ENCODE measurements around the gene RFT1. TPM values are rescaled to one million over a fixed set of nuclear protein-coding genes. Genes with fewer than 3 reads are reported as not detected.

Gene RFT1
- total RNA-seq, 1 experiment from 2014 or later = 7.3 TPM

DNA sequence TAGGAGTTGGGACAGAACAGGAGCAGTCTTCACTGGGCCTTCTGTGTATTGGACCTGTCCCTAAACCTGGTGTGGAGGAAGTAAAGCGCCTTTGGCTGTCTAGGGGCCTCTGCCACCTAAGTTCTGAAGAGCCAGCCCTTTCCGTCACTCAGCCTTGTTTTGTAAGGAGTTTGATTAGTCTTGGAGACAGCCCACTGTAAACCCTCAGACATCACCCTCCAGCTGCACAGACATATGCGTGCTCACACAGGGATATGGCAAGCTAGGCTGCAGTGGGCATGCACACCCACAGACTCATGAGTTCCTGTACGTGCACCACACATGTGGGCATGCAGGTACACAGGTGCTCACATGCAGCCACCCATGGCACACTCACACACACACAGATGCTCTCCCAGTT lies 36.0 kb upstream of the RFT1 start:
- DNase-seq (ENCODE audit: low read depth) = no peak
- in situ Hi-C loops (cut with HindIII; ENCODE audit: low pct_unique_long_range_greater_than_20kb, low sequenced_read_pairs) = no loop called here

DNA sequence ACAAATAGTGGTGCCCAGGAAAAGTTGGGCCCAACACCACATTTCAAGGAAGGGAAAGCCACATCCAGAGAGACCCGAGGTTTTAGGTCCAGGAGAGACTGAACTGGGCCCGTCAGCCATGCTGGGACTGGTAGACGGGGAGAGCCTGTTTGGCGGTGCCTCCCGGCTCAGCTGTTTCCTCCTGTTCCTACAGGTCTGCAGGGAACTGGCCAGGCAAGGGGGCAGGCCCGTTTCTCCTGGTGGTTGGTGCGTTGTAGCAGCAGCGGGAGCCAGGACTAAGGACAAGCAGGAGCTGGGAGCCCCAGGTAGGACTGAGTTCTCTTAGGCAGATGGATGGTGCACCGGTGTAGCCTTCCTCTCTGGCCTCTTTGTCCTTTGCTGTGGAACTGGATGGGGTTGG lies 34.7 kb upstream of the RFT1 start:
- in situ Hi-C loops (cut with HindIII; ENCODE audit: low pct_unique_long_range_greater_than_20kb, low sequenced_read_pairs) = no loop called here
- DNase-seq (ENCODE audit: low read depth) = no peak

DNA sequence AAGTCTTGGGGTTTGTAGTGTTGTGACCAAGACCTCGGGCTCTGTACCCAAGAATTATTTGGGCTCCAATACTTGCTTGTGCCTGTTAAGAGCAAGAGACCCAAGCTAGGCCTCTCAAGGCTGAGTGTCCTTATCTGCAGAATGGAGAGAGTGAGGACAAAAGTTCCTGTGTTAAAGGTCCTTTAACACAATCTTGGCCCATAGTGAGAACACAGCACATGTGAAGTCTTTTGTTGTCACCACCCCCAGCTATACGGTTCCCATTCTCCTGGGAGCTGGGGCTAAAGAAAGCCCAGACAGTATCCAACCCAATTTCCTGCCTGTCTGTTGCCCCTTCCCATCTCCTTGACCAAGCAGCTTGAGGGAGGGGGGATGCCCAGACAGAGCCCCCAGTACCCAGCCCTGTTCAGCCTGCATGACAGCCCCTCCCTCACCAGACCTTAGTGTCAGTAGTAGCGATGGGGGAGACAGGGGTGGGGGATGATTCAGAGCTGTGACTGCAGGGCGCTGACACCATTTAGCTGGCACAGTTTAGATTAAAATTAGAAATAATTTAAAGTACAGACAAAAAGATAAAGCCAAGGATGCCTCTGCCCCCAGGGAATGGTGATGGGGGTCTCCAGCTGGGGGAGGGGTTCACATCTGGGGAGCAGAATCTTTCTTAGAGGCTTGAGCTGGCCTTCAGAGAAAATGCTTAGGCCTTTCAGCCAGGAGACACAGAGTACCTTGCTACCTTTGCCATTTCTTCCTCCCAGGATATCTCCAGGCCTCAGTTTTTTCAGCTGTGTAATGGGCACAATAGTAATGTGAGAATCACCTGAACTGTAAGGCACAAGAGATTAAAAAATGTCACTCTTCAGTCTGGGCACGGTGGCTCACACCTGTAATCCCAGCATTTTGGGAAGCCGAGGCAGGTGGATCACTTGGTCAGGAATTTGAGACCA lies 33.5 kb upstream of the RFT1 start:
- in situ Hi-C loops (cut with HindIII; ENCODE audit: low pct_unique_long_range_greater_than_20kb, low sequenced_read_pairs) = no loop called here
- DNase-seq (ENCODE audit: low read depth) = no peak

DNA sequence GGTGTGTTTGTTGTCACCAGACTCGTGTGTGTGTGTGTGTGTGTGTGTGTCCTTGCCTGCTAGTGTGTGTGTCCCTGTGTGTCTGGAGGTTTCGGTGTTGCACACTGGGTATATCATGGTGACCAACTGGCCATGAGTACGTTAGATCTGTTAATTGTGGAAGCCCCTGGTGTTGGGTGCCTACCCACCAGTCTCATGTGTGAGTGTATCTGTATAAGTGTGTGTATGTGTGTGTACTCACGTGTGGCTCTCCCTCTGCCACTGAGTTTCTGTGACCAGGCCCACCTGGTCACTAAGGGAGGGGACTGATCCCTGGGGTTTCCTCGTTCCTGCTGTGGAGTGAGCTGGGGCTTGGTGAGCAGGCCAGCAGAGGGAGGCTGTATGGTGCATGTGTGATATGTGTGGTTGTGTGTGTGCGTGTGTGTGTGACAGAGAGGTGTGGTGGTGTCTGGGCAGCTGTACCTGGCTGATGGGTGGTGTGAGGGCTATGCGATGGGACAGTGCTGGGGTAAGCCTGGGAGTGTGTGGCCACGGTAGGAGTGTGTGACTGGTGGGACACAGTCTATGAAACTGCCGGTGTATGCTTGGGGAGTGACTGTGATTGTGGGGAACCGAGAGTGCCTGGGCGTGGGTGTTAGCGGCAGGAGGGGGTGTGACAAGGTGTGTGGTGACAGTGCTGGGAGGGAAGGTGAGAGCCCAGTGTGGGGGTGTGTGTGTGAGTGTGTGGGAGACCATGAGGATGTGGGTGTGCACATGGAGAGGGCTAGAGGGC lies 32.6 kb upstream of the RFT1 start:
- DNase-seq (ENCODE audit: low read depth) = no peak
- in situ Hi-C loops (cut with HindIII; ENCODE audit: low pct_unique_long_range_greater_than_20kb, low sequenced_read_pairs) = no loop called here

DNA sequence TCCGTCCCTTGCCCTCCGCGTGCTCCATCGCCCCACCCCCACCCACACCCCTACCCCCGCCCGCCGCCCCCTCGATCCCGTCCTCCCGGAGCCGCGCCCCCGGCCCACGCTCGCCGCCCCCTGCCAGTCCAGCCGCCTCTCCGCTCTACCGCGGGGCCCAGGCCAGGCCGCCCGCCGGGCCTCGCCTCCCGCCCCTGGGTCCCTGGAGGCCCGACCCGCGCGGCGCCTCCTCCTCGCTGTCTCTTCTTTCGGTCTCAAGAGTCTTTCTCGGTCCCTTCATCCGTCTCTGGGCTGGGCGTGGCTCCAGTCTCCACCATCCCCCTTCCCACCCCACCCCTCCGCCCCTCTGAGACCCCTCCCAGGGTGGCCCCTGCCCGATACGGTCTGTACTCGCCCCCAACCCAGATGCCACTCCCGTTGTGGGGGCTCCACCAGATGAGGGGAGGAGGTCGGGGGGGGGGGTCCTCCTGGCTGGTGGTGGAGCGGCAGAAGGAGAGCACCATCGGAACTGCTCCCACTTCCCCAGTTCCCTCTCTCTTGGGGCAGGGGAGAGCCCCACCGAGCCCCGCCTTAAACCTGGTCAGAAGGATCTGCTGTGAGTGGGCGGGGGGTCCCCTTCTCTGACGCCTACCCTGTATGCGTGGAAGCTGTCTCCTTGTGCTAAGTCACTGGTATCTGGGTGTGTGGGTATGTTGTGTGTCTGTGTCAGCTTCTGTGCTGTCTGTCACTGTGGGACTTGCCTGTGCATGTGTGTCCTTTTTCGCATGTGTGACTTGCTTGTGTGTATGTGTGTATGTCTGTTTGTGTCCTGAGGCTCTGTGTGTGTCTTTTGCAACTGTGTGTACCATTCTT lies 31.8 kb upstream of the RFT1 start:
- in situ Hi-C loops (cut with HindIII; ENCODE audit: low pct_unique_long_range_greater_than_20kb, low sequenced_read_pairs) = no loop called here
- DNase-seq (ENCODE audit: low read depth) = no peak

GRCh38 chr3:53161450-53161819 lies 31.2 kb upstream of the RFT1 start:
- in situ Hi-C loops (cut with HindIII; ENCODE audit: low pct_unique_long_range_greater_than_20kb, low sequenced_read_pairs) = no loop called here
- DNase-seq (ENCODE audit: low read depth) = no peak

- DNase-seq (ENCODE audit: low read depth) = peak; percentile 60
- in situ Hi-C loops (cut with HindIII; ENCODE audit: low pct_unique_long_range_greater_than_20kb, low sequenced_read_pairs) = no loop called here
Observed at GRCh38 chr3:53160660-53161449, 30.6 kb upstream of the RFT1 start, which contains the start of gene PRKCD. TSS of gene PRKCD (plus strand) at chr3:53161209. CDS start at chr3:53178423, 17,214 bp downstream.

- in situ Hi-C loops (cut with HindIII; ENCODE audit: low pct_unique_long_range_greater_than_20kb, low sequenced_read_pairs) = no loop called here
Observed at GRCh38 chr3:53160061-53160659, 29.9 kb upstream of the RFT1 start.

GRCh38 chr3:53159156-53160060 lies 29.2 kb upstream of the RFT1 start:
- in situ Hi-C loops (cut with HindIII; ENCODE audit: low pct_unique_long_range_greater_than_20kb, low sequenced_read_pairs) = no loop called here
- peak; percentile 66 for DNase-seq (ENCODE audit: low read depth)

More at GRCh38 chr3:53160061-53160659, 29.9 kb upstream of the RFT1 start:
- DNase-seq (ENCODE audit: low read depth) = no peak

DNA sequence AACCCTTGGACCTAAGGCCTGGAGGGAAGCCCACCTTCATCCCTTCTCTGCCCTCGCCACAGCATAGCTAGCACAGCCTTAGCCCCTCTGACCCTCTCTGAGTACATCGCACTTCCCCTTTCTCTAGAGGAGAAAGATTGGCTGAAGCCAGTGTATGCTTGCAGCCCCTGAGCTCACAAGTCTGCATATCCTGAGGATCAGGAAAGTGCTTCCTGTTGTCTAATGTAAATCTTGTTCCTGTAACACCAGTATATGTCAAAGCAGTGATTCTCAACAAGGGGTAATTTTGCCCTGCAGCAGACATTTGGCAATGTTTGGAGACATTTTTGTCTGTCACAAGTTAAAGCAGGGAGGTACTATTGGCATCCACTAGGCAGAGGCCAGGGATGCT lies 28.5 kb upstream of the RFT1 start:
- DNase-seq (ENCODE audit: low read depth) = no peak
- in situ Hi-C loops (cut with HindIII; ENCODE audit: low pct_unique_long_range_greater_than_20kb, low sequenced_read_pairs) = no loop called here

DNA sequence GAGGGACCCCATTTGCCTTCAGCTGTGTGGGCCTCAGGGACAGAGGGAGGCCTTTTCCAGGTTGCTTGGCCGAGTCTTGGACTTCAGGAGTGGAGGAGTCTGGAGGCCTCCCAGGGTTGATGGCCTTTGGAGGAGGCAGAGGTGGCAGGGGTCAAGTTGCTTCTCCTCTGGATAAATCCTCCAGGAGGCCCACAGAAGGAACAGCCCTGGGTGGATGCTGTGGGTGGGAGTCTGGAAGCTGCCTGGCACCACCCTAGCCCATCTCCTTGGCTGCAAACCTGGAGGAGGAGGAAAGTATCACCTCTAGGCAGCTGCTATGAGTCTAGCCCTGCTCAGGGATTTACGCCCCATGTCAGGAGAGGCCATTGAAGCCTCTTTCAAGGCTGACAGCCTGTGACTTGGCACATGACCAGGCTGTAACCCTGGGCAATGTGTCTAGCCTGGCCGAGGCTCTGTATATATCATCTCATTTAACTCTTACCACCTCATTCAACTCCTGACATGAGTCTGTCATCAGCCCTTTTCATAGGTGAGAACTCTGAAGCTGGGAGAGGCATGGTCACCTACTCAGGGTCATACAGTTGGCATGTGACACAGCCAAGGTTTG lies 27.8 kb upstream of the RFT1 start:
- in situ Hi-C loops (cut with HindIII; ENCODE audit: low pct_unique_long_range_greater_than_20kb, low sequenced_read_pairs) = no loop called here
- DNase-seq (ENCODE audit: low read depth) = no peak

GRCh38 chr3:53156368-53156834 lies 26.2 kb upstream of the RFT1 start:
- no peak for DNase-seq (ENCODE audit: low read depth)
- in situ Hi-C loops (cut with HindIII; ENCODE audit: low pct_unique_long_range_greater_than_20kb, low sequenced_read_pairs) = no loop called here

DNA sequence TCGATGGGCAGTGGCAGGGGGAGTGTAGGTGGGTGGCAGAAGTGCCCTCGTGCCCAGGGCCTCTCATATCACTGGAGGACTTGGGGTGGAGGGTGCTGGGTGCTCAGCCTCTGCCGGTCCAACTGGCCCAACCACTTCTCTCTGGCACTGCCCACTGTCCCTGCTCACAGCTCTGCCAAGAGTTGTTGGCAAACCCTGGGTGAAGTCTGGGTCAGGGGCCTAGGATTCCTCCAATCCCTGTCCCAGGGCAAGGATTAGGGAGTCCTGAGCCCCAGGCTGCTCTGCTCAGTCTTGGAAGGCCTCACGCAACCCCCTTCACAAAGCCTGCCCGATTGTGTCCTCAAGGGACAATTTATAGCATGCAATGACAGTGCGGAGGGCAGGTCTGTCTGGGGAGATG lies 25.5 kb upstream of the RFT1 start:
- in situ Hi-C loops (cut with HindIII; ENCODE audit: low pct_unique_long_range_greater_than_20kb, low sequenced_read_pairs) = no loop called here
- no peak for DNase-seq (ENCODE audit: low read depth)

DNA sequence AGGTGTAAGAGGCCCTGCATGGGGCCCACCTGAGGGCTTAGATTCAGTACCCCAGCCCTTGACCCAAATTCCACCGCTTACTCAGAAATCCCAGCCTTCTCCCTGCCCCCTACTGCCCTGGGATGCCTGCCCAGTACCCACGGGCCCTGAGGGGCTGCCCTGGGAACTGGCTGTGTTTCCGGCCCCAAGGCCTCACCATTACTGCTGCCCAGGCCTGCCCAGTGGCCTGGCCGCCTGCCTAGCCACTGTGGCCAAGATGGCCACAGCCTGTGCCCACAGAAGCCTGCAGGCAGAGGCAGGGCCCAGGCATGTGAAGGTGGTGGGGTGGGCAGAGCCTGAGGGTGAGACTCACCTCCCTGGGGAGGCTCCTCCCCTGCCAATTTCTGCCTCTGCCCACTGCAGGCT lies 24.6 kb upstream of the RFT1 start:
- no peak for DNase-seq (ENCODE audit: low read depth)
- in situ Hi-C loops (cut with HindIII; ENCODE audit: low pct_unique_long_range_greater_than_20kb, low sequenced_read_pairs) = no loop called here

DNA sequence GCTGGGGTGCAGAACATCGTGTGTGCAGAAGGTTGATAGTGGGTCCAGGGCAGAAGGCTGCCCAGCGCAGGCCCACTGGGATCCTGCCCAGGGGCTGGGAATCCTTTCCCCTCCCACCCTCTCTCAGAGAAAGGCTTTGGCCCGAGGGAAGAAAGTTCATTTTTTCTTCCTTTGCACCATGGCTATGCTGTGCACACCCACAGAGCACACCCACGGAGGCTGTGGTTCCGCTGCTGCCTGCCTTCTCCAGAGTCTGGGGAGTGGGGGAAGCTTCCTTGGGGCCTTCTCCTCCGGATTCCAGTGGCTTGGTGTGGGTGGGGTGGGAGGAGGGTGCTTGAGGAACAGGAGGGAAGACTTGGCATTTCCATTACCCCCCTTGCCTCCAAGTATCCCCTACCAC lies 23.7 kb upstream of the RFT1 start:
- in situ Hi-C loops (cut with HindIII; ENCODE audit: low pct_unique_long_range_greater_than_20kb, low sequenced_read_pairs) = no loop called here

GRCh38 chr3:53153264-53153823 lies 23.1 kb upstream of the RFT1 start:
- in situ Hi-C loops (cut with HindIII; ENCODE audit: low pct_unique_long_range_greater_than_20kb, low sequenced_read_pairs) = no loop called here
- no peak for DNase-seq (ENCODE audit: low read depth)

More for the DNA sequence above, 23.7 kb upstream of the RFT1 start:
- DNase-seq (ENCODE audit: low read depth) = no peak
